PC-9 (cell line): ENCODE measurements around the gene LMBR1L. TPM values are rescaled to one million over a fixed set of nuclear protein-coding genes. Genes with fewer than 3 reads are reported as not detected.
A peak's percentile ranks its signal among the peaks of the same experiment; 100 is the strongest.

Experiments
- BruUV-seq: library from RNA; stranded (reverse); fragments of 400-500 nt; replicated peaks from 2 replicates; lab custom pipeline; 2021; lab: Mats Ljungman, UMichigan
- CTCF ChIA-PET: fragments of 300-600 bp; sonication (Branson Sonifier 250); formaldehyde crosslinking; loops from one replicate; lab custom pipeline; 2022; ENCODE audit warnings: antibody characterized with exemption; lab: Charles Lee
- POLR2A ChIA-PET: fragments of 300-600 bp; sonication (Branson Sonifier 250); formaldehyde crosslinking; loops from one replicate; lab custom pipeline; 2022; ENCODE audit warnings: antibody characterized with exemption; ENCODE audit not compliant: unreplicated experiment; lab: Charles Lee
- DNase-seq, 2 experiments: peaks; one replicate each; pipeline versions ENCODE4 v3.0.0 to v3.0.0-alpha.2; 2015 to 2022; ENCODE audit warnings: mixed read lengths in 1 of 2
- H2AFZ ChIP-seq: fragments of 200-600 bp; sonication (generic); 2 replicates; pipeline ENCODE4 v1.8.1; 2017; ENCODE audit warnings: antibody characterized with exemption
- H3F3A ChIP-seq: fragments of 200-600 bp; sonication (generic); 2 replicates; pipeline ENCODE4 v1.8.1; 2017; ENCODE audit warnings: antibody characterized with exemption, mild to moderate bottlenecking, low read depth; ENCODE audit not compliant: insufficient read depth
- H3K27ac ChIP-seq: fragments of 200-600 bp; sonication (generic); 2 replicates; pipeline ENCODE4 v1.6.1; 2016; ENCODE audit warnings: mixed run types
- H3K27me3 ChIP-seq: fragments of 200-600 bp; sonication (generic); 2 replicates; pipeline ENCODE4 v1.6.1; 2016; ENCODE audit warnings: low read depth, mixed run types; ENCODE audit not compliant: insufficient read depth
- H3K36me3 ChIP-seq: fragments of 200-600 bp; sonication (generic); 2 replicates; pipeline ENCODE4 v1.6.1; 2016; ENCODE audit warnings: low read depth, mixed run types
- H3K4me1 ChIP-seq: fragments of 200-600 bp; sonication (generic); replicated peaks from 2 replicates; pipeline ENCODE4 v1.6.1; 2016; ENCODE audit warnings: mixed run types; ENCODE audit not compliant: insufficient read depth
- H3K4me2 ChIP-seq: fragments of 200-600 bp; sonication (generic); 2 replicates; pipeline ENCODE4 v1.6.1; 2017; ENCODE audit warnings: mixed run types
- H3K4me3 ChIP-seq: fragments of 200-600 bp; sonication (generic); 2 replicates; pipeline ENCODE4 v1.6.1; 2016; ENCODE audit warnings: mixed run types
- H3K79me2 ChIP-seq: fragments of 200-600 bp; sonication (generic); 2 replicates; pipeline ENCODE4 v1.6.1; 2017; ENCODE audit warnings: low read depth, mixed run types
- H3K9me2 ChIP-seq: fragments of 200-600 bp; sonication (generic); 2 replicates; pipeline ENCODE4 v1.8.1; 2017; ENCODE audit warnings: mild to moderate bottlenecking; ENCODE audit not compliant: insufficient read depth
- H3K9me3 ChIP-seq: fragments of 200-600 bp; sonication (generic); 2 replicates; pipeline ENCODE4 v1.8.1; 2016; ENCODE audit warnings: low read depth; ENCODE audit not compliant: insufficient read depth
- H4K20me1 ChIP-seq: fragments of 200-600 bp; sonication (generic); 2 replicates; pipeline ENCODE4 v1.8.1; 2017; ENCODE audit not compliant: insufficient read depth
- EZH2 ChIP-seq: fragments of 200-600 bp; sonication (generic); IDR thresholded peaks from 2 replicates; pipeline ENCODE4 v1.8.0; 2017; ENCODE audit warnings: antibody characterized with exemption, low read depth
- intact Hi-C: fragments of 100-400 bp; cut with micrococcal nuclease; formaldehyde crosslinking; loops from one replicate; pipeline ENCODE4 v1.10.0; 2022; ENCODE audit not compliant: unreplicated experiment
- total RNA-seq: library from RNA; stranded (reverse); gene quantifications from 2 replicates; pipeline ENCODE4 v1.2.3, GENCODE V29; 2021
- TF ChIP-seq, protein P1 (sequence below): fragments of 200-600 bp; sonication (generic); conservative IDR thresholded peaks from 2 replicates; pipeline ENCODE4 v1.6.1; 2017; ENCODE audit warnings: mixed run types, antibody characterized with exemption, mild to moderate bottlenecking, moderate library complexity

Gene LMBR1L
- total RNA-seq, 1 experiment from 2014 or later, result 53.9 TPM

DNA sequence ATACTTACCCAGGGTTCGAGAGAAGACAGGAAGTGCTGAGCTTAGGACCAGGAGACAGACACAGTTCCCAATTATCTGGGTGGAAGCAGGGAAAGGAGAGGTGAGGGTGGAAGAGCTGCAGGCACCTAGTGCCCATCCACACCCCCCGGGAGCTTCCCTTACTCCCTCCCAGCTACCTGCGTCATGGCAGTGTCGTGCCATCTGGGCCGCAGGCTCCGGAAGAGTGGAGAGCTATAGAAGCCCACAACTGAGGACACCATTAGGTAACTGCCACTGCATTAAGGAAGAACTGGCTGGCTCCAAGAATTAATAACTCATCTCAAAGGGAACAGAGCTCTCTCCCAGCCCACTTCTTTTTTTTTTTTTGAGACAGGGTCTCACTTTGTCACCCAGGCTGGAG is 10.3 kb downstream of the LMBR1L start:
- ChIA-PET POLR2A (no interaction called here), CTCF (interaction anchor here (3.5 kb wide), 1 partner anchor 12 kb away, joined by 26 read pairs; no protein-coding TSS in a partner anchor)
- Histone ChIP-seq H3K27ac (no peak overlapping the region), H3K79me2 (no peaks in the 10 kb centered on the region; the same call in 1 of the 2 replicates), H3K4me2 (no peak overlapping the region), H2AFZ (no peak overlapping the region), H3F3A (peaks cover 12% of the 10 kb centered on the region; the same call in 1 of the 2 replicates), H3K36me3 (peaks cover 10% of the 10 kb centered on the region; the same call in 1 of the 2 replicates), H3K4me1 (peaks cover 8% of the 10 kb centered on the region), H3K4me3 (no peak overlapping the region), H3K9me2 (no peaks in the 10 kb centered on the region), H3K9me3 (no peaks in the 10 kb centered on the region), H3K27me3 (no peaks in the 10 kb centered on the region), H4K20me1 (no peaks in the 10 kb centered on the region)
- DNase-seq, result no peak
- intact Hi-C loops, result no loop called here
- BruUV-seq, result no TSS peak
- TF ChIP-seq, protein P1, sequence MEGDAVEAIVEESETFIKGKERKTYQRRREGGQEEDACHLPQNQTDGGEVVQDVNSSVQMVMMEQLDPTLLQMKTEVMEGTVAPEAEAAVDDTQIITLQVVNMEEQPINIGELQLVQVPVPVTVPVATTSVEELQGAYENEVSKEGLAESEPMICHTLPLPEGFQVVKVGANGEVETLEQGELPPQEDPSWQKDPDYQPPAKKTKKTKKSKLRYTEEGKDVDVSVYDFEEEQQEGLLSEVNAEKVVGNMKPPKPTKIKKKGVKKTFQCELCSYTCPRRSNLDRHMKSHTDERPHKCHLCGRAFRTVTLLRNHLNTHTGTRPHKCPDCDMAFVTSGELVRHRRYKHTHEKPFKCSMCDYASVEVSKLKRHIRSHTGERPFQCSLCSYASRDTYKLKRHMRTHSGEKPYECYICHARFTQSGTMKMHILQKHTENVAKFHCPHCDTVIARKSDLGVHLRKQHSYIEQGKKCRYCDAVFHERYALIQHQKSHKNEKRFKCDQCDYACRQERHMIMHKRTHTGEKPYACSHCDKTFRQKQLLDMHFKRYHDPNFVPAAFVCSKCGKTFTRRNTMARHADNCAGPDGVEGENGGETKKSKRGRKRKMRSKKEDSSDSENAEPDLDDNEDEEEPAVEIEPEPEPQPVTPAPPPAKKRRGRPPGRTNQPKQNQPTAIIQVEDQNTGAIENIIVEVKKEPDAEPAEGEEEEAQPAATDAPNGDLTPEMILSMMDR, result no peak
- TF ChIP-seq EZH2, result no peak

DNA sequence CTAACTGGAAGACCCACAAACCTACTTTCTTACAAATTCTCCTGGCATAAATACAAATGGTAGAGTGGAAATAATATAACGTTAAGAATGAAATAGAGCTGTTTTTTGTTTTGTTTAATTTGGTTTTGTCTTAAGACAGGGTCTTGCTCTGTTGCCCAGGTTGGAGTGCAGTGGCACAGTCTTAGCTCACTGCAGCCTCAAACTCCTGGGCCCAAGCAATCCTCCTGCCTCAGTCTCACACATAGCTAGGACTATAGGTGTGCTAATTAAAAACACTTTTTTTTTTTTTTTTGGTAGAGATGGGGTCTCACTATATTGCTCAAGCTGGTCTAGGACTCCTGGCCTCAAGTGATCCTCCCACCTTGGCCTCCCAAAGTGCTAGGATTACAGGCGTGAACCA is 11.9 kb downstream of the LMBR1L start:
- Histone ChIP-seq H4K20me1 (no peaks in the 10 kb centered on the region), H3K4me3 (no peak overlapping the region), H3K4me1 (no peaks in the 10 kb centered on the region), H3F3A (peaks cover 12% of the 10 kb centered on the region; the same call in 1 of the 2 replicates), H3K27me3 (peaks cover 9% of the 10 kb centered on the region), H3K36me3 (peaks cover 5% of the 10 kb centered on the region; the same call in 1 of the 2 replicates), H2AFZ (no peak overlapping the region), H3K79me2 (no peaks in the 10 kb centered on the region), H3K9me3 (no peaks in the 10 kb centered on the region), H3K27ac (no peak overlapping the region), H3K9me2 (no peaks in the 10 kb centered on the region), H3K4me2 (no peak overlapping the region)
- ChIA-PET POLR2A (no interaction called here), CTCF (interaction anchor here (0.5 to 3.5 kb wide), 5 partner anchors 10 to 79 kb away, joined by 3 to 26 read pairs (median 5); no protein-coding TSS in a partner anchor)
- intact Hi-C loops, result no loop called here
- no TSS peak for BruUV-seq
- no peak for TF ChIP-seq EZH2
- TF ChIP-seq, protein P1, result no peak
- DNase-seq, result no peak

DNA sequence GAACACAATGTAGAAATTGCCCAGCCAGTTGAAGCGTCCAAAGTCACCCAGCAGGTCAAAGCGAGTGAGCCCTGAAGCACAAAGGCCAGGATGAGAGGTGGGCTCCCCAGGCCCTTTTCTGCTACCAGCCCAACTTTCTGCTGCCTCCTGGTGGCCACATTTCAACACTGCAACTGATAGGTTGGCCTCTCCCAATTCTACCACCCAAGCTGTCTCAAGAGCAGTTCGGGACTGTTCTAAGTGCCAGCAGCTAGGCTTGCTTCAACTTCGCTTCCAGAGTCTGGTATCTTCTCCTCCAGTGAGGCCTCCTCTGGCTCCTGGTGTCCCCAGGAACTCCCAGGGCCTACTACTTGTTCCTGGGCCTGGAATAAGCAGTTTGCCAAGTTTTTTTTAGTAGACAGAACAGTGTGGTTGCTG is 12.6 kb downstream of the LMBR1L start:
- Histone ChIP-seq H3K4me3 (no peak overlapping the region), H3K79me2 (no peaks in the 10 kb centered on the region), H3K4me1 (0 out of 2 replicates have a peak, but pooled peaks cover 4% of the 10 kb centered on the region), H3K27me3 (peaks cover 16% of the 10 kb centered on the region), H3F3A (peaks cover 17% of the 10 kb centered on the region; the same call in 1 of the 2 replicates), H4K20me1 (no peaks in the 10 kb centered on the region), H2AFZ (no peak overlapping the region), H3K36me3 (peaks cover under 1% of the 10 kb centered on the region; the same call in 1 of the 2 replicates), H3K27ac (no peak overlapping the region), H3K9me2 (no peaks in the 10 kb centered on the region), H3K9me3 (no peaks in the 10 kb centered on the region), H3K4me2 (no peak overlapping the region)
- BruUV-seq, result no TSS peak
- DNase-seq, result no peak
- ChIA-PET CTCF (interaction anchor here (0.6 to 3.5 kb wide), 3 partner anchors 9 to 30 kb away, joined by 3 to 26 read pairs (median 12); no protein-coding TSS in a partner anchor), POLR2A (no interaction called here)
- no peak for TF ChIP-seq EZH2
- TF ChIP-seq, protein P1, result peak; percentile 80
- intact Hi-C loops, result no loop called here
